Choroid plexus epithelial cell (primary cell): ENCODE data around the gene PRKG1.

Experiments
- DNase-seq: peaks from one replicate; pipeline ENCODE4 v3.0.0-alpha.2; 2010; ENCODE audit warnings: low read depth
- H3K4me3 ChIP-seq: 2 replicates; pipeline ENCODE4 v1.5.1; 2011; ENCODE audit warnings: low read depth, mild to moderate bottlenecking, control low read depth, low read length, moderate library complexity
- CTCF ChIP-seq: conservative IDR thresholded peaks from 2 replicates; pipeline ENCODE4 v1.5.1; 2011; ENCODE audit warnings: low read depth, mild to moderate bottlenecking, control low read depth, inconsistent platforms, low read length, moderate library complexity

The PRKG1 gene

GRCh38 chr10:51932530-51932929 lies 858.2 kb downstream of the PRKG1 start:
- H3K4me3 ChIP-seq, result no peak overlapping the region
- no peak for TF ChIP-seq CTCF
- no peak for DNase-seq

GRCh38 chr10:51934373-51934772 lies 860.1 kb downstream of the PRKG1 start:
- no peak for DNase-seq
- H3K4me3 ChIP-seq, result no peak overlapping the region
- no peak for TF ChIP-seq CTCF

- DNase-seq, result no peak
- no peak for TF ChIP-seq CTCF
- no peak overlapping the region for H3K4me3 ChIP-seq
Measured at GRCh38 chr10:51935341-51935740, 861.1 kb downstream of the PRKG1 start.

- TF ChIP-seq CTCF, result no peak
- DNase-seq, result peak; percentile 89
- peak overlapping the region; percentile 17 for H3K4me3 ChIP-seq
Measured at GRCh38 chr10:51937308-51938140, 863.2 kb downstream of the PRKG1 start.

GRCh38 chr10:51950371-51950995 lies 876.2 kb downstream of the PRKG1 start:
- no peak for TF ChIP-seq CTCF
- no peak overlapping the region for H3K4me3 ChIP-seq
- DNase-seq, result no peak

GRCh38 chr10:51950996-51951555 lies 876.8 kb downstream of the PRKG1 start:
- no peak for TF ChIP-seq CTCF
- H3K4me3 ChIP-seq, result no peak overlapping the region
- DNase-seq, result no peak
